GM19463 (cell line): Measurements from ENCODE around the gene MTAP.
A peak's percentile ranks its signal among the peaks of the same experiment; 100 is the strongest.

ENCODE experiments used
- ATAC-seq: cut with Tn5 transposase; IDR thresholded peaks from one replicate; pipeline ENCODE4 v1.9.1; 2021; ENCODE audit warnings: mild to moderate bottlenecking, moderate library complexity; ENCODE audit not compliant: unreplicated experiment

The MTAP gene

GRCh38 chr9:21968331-21969010 is 166.0 kb downstream of the MTAP start:
- no peak for ATAC-seq

- ATAC-seq = no peak
Observed at GRCh38 chr9:21969011-21969940, 166.8 kb downstream of the MTAP start.

DNA sequence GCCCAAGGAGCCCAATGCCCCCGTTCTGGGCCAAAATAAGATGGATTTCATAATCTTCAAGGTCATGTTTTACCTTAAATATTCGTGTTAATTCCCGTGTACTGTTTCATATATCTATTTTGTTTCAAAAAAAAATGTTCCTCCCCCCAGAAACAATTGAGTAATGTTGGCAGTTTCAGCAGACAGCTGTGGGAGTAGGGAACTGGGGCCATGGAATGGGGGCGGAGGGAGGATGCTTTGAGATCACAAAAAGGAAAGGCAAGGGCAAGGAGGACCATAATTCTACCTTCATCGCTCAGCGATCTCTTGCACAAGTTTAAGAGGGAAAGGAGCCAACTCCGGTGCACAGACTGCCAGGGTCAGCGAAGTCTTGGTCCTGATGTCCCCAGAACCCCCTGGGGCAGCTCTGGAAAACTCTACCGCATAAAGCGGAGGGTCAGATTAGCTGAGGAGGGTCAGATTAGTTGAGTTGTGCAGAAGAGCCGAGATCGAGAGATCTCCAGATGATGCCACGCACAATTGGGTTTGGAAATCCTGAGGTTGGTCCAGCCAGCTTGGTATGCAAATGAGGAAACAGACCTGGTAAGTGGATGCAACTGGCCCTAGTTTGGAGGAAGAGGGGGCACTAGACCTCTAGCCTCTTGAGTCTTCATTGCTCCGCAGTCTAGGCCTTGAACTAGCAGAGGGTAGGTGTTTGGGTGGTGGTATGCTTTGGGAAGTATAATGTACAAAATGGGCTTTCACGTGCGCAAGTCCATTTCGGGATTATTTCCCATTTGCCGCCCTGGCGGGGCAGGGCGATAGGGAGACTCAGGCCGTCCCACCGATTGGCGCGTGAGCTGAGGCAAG is 167.7 kb downstream of the MTAP start:
- ATAC-seq = no peak

DNA sequence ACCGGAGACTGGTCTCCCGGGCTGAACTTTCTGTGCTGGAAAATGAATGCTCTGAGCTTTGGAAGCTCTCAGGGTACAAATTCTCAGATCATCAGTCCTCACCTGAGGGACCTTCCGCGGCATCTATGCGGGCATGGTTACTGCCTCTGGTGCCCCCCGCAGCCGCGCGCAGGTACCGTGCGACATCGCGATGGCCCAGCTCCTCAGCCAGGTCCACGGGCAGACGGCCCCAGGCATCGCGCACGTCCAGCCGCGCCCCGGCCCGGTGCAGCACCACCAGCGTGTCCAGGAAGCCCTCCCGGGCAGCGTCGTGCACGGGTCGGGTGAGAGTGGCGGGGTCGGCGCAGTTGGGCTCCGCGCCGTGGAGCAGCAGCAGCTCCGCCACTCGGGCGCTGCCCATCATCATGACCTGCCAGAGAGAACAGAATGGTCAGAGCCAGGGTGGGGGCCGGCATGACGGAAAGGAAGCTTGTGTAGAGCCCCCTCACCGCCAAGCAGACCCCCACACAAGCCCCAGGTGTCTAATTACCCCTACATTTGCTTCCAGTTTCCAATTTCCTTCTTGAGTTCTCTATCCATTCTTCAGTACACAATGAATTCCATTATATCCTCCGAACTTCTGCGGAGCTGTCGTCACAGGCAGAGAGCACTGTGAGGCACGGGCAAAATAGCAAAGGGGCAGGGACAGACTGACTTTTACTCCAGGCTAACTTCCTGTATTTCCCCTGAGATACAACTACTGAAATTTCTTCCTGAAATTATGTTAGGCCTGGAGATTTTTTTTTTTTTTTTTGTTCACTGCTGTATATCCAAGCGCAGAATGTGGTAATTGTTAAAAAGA is 168.6 kb downstream of the MTAP start:
- ATAC-seq = no peak

- no peak for ATAC-seq
Observed at GRCh38 chr9:21972361-21972760, 169.9 kb downstream of the MTAP start.

DNA sequence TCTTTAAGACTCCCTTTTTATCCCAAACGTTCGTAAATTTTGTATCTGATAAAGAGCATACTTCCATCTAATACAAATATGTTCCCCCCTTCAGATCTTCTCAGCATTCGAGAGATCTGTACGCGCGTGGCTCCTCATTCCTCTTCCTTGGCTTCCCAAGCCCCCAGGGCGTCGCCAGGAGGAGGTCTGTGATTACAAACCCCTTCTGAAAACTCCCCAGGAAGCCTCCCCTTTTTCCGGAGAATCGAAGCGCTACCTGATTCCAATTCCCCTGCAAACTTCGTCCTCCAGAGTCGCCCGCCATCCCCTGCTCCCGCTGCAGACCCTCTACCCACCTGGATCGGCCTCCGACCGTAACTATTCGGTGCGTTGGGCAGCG is 171.9 kb downstream of the MTAP start:
- no peak for ATAC-seq

DNA sequence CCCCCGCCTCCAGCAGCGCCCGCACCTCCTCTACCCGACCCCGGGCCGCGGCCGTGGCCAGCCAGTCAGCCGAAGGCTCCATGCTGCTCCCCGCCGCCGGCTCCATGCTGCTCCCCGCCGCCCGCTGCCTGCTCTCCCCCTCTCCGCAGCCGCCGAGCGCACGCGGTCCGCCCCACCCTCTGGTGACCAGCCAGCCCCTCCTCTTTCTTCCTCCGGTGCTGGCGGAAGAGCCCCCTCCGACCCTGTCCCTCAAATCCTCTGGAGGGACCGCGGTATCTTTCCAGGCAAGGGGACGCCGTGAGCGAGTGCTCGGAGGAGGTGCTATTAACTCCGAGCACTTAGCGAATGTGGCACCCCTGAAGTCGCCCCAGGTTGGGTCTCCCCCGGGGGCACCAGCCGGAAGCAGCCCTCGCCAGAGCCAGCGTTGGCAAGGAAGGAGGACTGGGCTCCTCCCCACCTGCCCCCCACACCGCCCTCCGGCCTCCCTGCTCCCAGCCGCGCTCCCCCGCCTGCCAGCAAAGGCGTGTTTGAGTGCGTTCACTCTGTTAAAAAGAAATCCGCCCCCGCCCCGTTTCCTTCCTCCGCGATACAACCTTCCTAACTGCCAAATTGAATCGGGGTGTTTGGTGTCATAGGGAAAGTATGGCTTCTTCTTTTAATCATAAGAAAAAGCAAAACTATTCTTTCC is 172.4 kb downstream of the MTAP start:
- peak; percentile 71 for ATAC-seq

DNA sequence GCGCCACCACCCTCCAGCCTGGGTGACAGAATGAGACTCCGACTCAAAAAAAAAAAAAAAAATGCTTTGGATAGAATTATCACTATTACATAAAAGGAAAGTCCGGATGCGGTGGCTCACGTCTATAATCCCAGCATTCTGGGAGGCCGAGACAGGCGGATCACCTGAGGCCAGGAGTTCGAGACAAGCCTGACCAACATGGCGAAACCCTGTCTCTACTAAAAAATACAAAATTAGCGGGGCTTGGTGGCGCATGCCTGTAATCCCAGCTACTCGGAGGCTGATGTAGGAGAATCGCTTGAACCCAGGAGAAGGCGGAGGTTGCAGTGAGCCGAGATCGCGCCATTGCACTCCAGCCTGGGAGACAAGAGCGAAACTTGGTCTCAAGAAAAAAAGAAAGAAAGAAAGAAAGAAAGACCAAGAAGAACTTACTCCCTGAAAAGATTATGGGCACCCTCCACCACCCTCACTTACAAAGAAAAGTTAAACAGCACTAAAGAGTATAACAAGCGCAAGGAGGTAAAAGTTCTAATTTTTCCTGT is 174.0 kb downstream of the MTAP start:
- ATAC-seq = no peak

GRCh38 chr9:21982391-21982790 is 180.0 kb downstream of the MTAP start:
- no peak for ATAC-seq

DNA sequence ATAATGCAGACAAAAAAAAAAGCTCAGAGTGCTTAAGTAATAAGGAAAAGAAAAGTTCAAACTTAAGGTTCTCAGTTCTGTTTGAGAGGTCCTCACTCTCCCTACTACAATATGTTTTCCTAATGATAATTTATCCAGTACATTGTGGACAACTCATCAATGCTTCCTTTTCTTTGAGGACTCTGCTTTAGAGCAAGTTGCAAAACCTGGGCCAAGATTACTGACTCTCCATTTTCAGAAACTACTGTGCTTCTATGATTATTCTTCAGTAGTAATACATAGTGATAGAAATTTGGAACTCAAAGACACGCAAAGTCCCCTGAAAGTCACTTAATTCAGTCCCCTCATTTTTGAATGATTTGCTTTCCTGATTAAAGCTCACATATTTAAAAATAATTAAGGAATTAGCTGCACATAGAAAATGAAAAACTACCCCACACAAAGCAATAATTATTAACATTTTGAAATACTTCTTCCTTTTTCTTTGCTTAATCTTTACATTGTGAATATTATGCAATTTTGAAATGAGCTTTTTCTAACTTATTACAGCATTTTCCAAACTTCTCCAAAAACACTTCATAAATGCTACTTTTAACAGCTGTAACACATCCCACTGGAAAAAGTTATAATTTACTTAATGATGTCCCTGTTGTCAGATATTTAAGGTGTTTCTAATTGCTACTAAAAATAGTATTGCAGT is 180.6 kb downstream of the MTAP start:
- ATAC-seq = no peak

GRCh38 chr9:21983561-21983935 is 181.1 kb downstream of the MTAP start:
- ATAC-seq = no peak

DNA sequence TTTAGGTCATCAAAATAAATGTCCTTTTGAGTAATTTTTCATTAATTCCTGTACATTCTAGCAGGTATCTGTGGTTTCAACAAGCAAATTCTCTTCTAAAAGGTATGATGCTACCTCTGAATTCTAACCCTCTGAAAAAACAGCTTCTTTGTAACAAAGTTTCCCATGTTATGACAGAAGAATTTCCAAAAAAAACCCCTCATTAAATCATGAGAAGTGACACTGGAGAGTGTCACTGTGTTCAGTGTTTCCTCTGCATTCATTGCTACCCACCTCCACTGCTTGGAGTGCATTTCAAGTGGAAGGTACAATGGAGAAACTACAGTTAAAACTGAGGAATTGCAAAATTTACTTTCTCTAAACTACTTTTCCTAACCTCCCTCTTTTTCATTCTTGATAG is 181.7 kb downstream of the MTAP start:
- ATAC-seq = no peak

DNA sequence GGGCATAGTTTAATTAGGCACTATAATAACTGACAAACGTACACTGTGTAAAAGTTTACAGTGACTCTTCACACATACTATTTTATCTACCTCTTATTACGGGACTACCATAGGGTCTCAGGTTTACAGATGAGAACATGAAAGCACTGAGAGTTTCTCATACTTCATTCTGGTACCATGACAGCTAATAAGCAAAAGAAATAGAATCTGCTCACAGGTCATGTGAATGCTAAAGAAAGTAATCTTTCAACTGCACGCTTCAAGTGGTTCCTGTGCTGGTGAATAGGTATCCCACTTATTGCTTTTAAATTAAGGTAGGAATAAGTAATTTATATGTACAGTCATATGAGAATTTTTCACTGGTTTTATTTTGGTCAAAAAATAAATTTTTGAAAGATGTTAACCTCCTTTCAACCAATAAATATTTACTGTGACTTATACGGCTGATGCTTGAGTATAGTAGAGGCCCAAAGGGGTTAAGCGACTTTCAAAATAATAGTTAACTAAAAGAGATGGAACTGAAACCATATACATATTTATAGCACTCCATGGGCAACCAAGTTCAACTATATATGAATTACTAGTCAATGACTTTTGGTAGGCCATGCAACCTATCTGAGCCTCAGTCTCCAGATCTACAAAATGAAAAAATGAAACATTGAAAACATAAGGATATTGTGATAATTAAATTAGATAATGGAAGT is 183.7 kb downstream of the MTAP start:
- peak; percentile 73 for ATAC-seq
